HL-60/S4 treated with phorbol 12-myristate 13-acetate at 8.2 ng/mL for 4 days and 3 days (cell line): Measurements from ENCODE around the gene VEGFA.

Experiments
- in situ Hi-C: fragments of 300-500 bp; cut with MboI; formaldehyde crosslinking; loops from 2 replicates; pipeline ENCODE4 v1.15.0; 2022; ENCODE audit warnings: low sequenced_read_pairs

The VEGFA gene

GRCh38 chr6:43769526-43770371, at the start of gene VEGFA:
Gene VEGFA, plus strand, starts transcription at chr6:43770211.
- in situ Hi-C loops = loop anchor here (10.0 kb wide), 1 partner anchor 305 kb away; no protein-coding TSS in a partner anchor

- in situ Hi-C loops = no loop called here
Measured at GRCh38 chr6:43720999-43721398, 49.0 kb upstream of the VEGFA start.

GRCh38 chr6:43722920-43723545, 47.0 kb upstream of the VEGFA start:
- in situ Hi-C loops = no loop called here

- in situ Hi-C loops = no loop called here
Measured at GRCh38 chr6:43723737-43724295, 46.2 kb upstream of the VEGFA start.

GRCh38 chr6:43724354-43724753, 45.7 kb upstream of the VEGFA start:
- in situ Hi-C loops = no loop called here

- in situ Hi-C loops = no loop called here
Measured at GRCh38 chr6:43724914-43725642, 44.9 kb upstream of the VEGFA start.

- in situ Hi-C loops = no loop called here
Measured at GRCh38 chr6:43725643-43726580, 44.1 kb upstream of the VEGFA start.

- in situ Hi-C loops = no loop called here
Measured at GRCh38 chr6:43727634-43728033, 42.4 kb upstream of the VEGFA start.

GRCh38 chr6:43728586-43728985, 41.4 kb upstream of the VEGFA start:
- in situ Hi-C loops = no loop called here

- in situ Hi-C loops = no loop called here
Measured at GRCh38 chr6:43729537-43729936, 40.5 kb upstream of the VEGFA start.

- in situ Hi-C loops = no loop called here
Measured at GRCh38 chr6:43730634-43731033, 39.4 kb upstream of the VEGFA start.

- in situ Hi-C loops = no loop called here
Measured at GRCh38 chr6:43733471-43734293, 36.3 kb upstream of the VEGFA start.

GRCh38 chr6:43734294-43734665, 35.7 kb upstream of the VEGFA start:
- in situ Hi-C loops = no loop called here

GRCh38 chr6:43735642-43736199, 34.3 kb upstream of the VEGFA start:
- in situ Hi-C loops = no loop called here

- in situ Hi-C loops = no loop called here
Measured at GRCh38 chr6:43736211-43736786, 33.7 kb upstream of the VEGFA start.

GRCh38 chr6:43736844-43737243, 33.2 kb upstream of the VEGFA start:
- in situ Hi-C loops = no loop called here

GRCh38 chr6:43737272-43738081, 32.5 kb upstream of the VEGFA start:
- in situ Hi-C loops = no loop called here

- in situ Hi-C loops = no loop called here
Measured at GRCh38 chr6:43738267-43738676, 31.7 kb upstream of the VEGFA start.
